CD8-positive, alpha-beta memory T cell (primary cell): ENCODE data around the gene OTOP3. TPM values are rescaled to one million over a fixed set of nuclear protein-coding genes. Genes with fewer than 3 reads are reported as not detected.

ENCODE experiments used
- CTCF ChIA-PET: fragments of 350-600 bp; sonication (Branson Sonifier 250); formaldehyde crosslinking; loops from one replicate; lab custom pipeline; 2021; ENCODE audit warnings: antibody characterized with exemption; lab: Charles Lee
- POLR2A ChIA-PET: fragments of 350-600 bp; sonication (Branson Sonifier 250); formaldehyde crosslinking; loops from one replicate; lab custom pipeline; 2021; ENCODE audit warnings: antibody characterized with exemption; lab: Charles Lee
- DNase-seq, 5 donors: peaks; one replicate each; pipeline versions ENCODE4 v3.0.0 to v3.0.0-alpha.2; 2020 to 2022; ENCODE audit warnings: mixed read lengths in 1 of 5
- H3K27ac ChIP-seq: one replicate; pipeline ENCODE4 v1.7.0; 2013; ENCODE audit warnings: low read depth, mild to moderate bottlenecking, low read length, moderate library complexity
- H3K27me3 ChIP-seq: 2 replicates; pipeline ENCODE4 v1.7.0; 2013; ENCODE audit warnings: low read length, mild to moderate bottlenecking; ENCODE audit not compliant: insufficient read depth, poor library complexity, severe bottlenecking
- H3K36me3 ChIP-seq: 2 replicates; pipeline ENCODE4 v1.7.0; 2013; ENCODE audit warnings: mild to moderate bottlenecking, low read length, moderate library complexity; ENCODE audit not compliant: insufficient read depth
- H3K4me1 ChIP-seq: 2 replicates; pipeline ENCODE4 v1.7.0; 2013; ENCODE audit warnings: mild to moderate bottlenecking, low read length, moderate library complexity; ENCODE audit not compliant: insufficient read depth
- H3K4me3 ChIP-seq: 2 replicates; pipeline ENCODE4 v1.7.0; 2013; ENCODE audit warnings: mild to moderate bottlenecking, low read length
- H3K9me3 ChIP-seq: 2 replicates; pipeline ENCODE4 v1.7.0; 2013; ENCODE audit warnings: mild to moderate bottlenecking, low read length
- H3K27ac Mint-ChIP-seq, 8 donors: one replicate each; pipeline ENCODE4 v1.8.0; 2020 to 2021; ENCODE audit warnings: mixed read lengths in 8 of 8, mild to moderate bottlenecking in 6 of 8, inconsistent platforms in 3 of 8, moderate library complexity in 3 of 8
- H3K27me3 Mint-ChIP-seq, 2 donors: one replicate each; pipeline ENCODE4 v1.8.0; 2020 to 2021; ENCODE audit warnings: mixed read lengths in 2 of 2, mild to moderate bottlenecking in 1 of 2, moderate library complexity in 1 of 2
- H3K36me3 Mint-ChIP-seq, 3 donors: one replicate each; pipeline ENCODE4 v1.8.0; 2020 to 2021; ENCODE audit warnings: mixed read lengths in 3 of 3, inconsistent platforms in 1 of 3, mild to moderate bottlenecking in 1 of 3
- H3K4me1 Mint-ChIP-seq, 3 donors: one replicate each; pipeline ENCODE4 v1.8.0; 2020 to 2021; ENCODE audit warnings: mixed read lengths in 3 of 3, inconsistent platforms in 1 of 3, mild to moderate bottlenecking in 1 of 3
- H3K4me3 Mint-ChIP-seq, 7 donors: one replicate each; pipeline ENCODE4 v1.8.0; 2020 to 2021; ENCODE audit warnings: mixed read lengths in 7 of 7, mild to moderate bottlenecking in 6 of 7, moderate library complexity in 4 of 7, inconsistent platforms in 2 of 7
- H3K9me3 Mint-ChIP-seq, 5 donors: one replicate each; pipeline ENCODE4 v1.8.0; 2020 to 2022; ENCODE audit warnings: mixed read lengths in 5 of 5, mild to moderate bottlenecking in 3 of 5, moderate library complexity in 2 of 5, inconsistent platforms in 1 of 5
- polyA plus RNA-seq: library from polyadenylated mRNA; unstranded; fragments of 300-500 nt; fragmentation: Illumina TruSeq; gene quantifications from one replicate; pipeline ENCODE4 v1.2.3, GENCODE V29; 2021
- total RNA-seq, 2 experiments: library from RNA; stranded (reverse); gene quantifications; one replicate each; pipeline ENCODE4 v1.2.3, GENCODE V29; 2021

The OTOP3 gene
- total and polyA plus RNA-seq, 3 experiments from 2014 or later: not detected

DNA sequence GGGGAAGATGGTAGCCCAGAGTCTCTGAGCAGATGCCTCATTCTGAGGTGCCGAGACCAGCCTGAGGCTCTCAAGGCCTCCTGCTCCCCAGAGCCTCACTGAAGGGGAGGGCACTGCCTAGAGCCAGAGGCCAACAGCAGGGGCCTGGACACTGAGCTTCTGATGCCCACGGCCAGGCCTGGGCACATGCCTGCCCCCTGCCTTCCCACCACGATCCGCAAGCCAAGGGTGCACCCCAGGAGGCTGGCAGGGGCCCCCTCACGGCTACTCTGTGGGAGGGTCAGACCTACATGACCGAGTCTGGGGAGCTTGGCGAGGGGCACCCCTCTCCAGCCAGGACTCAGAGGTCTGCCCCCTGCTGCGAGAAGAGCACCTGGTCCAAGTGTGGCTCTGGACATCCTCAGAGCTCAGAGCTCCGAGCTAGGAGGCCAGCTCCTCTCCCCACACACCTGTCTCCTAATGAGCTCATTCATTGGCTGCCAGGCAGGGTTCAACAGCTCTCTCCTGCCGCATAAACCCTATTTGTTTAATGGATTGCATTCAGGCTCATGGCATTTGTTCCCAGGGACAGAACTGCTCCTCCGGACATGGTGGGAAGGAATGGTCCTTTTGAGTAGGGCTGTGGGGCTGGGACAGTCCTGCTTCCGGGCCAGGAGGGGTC lies 13.9 kb downstream of the OTOP3 start:
- Mint-ChIP-seq H3K9me3 (no peaks in the 10 kb centered on the region), H3K4me1 (no peaks in the 10 kb centered on the region), H3K4me3 (no peak overlapping the region), H3K27ac (no peak overlapping the region), H3K27me3 (peaks cover 10 to 12% of the 10 kb centered on the region in 2 donors), H3K36me3 (no peaks in the 10 kb centered on the region)
- Histone ChIP-seq H3K9me3 (no peaks in the 10 kb centered on the region), H3K27ac (no peak overlapping the region), H3K36me3 (no peaks in the 10 kb centered on the region), H3K4me1 (no peaks in the 10 kb centered on the region), H3K27me3 (no peaks in the 10 kb centered on the region), H3K4me3 (no peak overlapping the region)
- CTCF ChIA-PET: no interaction called here
- no peak for DNase-seq
- POLR2A ChIA-PET: no interaction called here

DNA sequence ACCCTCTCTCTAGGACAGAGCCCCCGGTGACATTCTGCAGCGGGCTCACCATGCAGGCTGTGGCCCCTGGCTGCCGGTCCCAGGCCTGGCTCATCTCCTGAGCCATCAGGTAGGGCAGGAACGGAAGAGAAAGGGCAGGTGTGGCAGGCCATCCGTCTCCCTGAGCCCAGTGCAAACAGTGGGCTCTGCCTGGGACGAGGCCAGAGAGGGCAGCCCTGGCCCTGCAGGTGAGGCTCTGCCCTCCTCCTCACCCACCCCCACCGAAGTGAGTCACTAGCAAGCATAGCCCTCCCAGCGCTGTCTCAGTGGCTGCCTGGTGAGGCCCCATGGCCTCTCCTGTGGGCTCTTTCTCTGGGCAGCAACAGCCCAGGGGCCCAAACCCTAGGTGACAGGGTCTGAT lies 14.5 kb downstream of the OTOP3 start:
- H3K36me3 Mint-ChIP-seq: no peaks in the 10 kb centered on the region
- no peak overlapping the region for H3K4me3 Mint-ChIP-seq
- no peak for DNase-seq
- ChIA-PET CTCF (interaction anchor here (1.9 kb wide), 1 partner anchor 11 kb away, joined by 5 read pairs; no protein-coding TSS in a partner anchor), POLR2A (no interaction called here)
- H3K9me3 Mint-ChIP-seq: no peaks in the 10 kb centered on the region
- Histone ChIP-seq H3K4me1 (no peaks in the 10 kb centered on the region), H3K27ac (no peak overlapping the region), H3K9me3 (no peaks in the 10 kb centered on the region), H3K27me3 (no peaks in the 10 kb centered on the region), H3K36me3 (no peaks in the 10 kb centered on the region), H3K4me3 (no peak overlapping the region)
- H3K4me1 Mint-ChIP-seq: no peaks in the 10 kb centered on the region
- H3K27ac Mint-ChIP-seq: no peak overlapping the region
- peaks cover 10% of the 10 kb centered on the region in 2 donors for H3K27me3 Mint-ChIP-seq

DNA sequence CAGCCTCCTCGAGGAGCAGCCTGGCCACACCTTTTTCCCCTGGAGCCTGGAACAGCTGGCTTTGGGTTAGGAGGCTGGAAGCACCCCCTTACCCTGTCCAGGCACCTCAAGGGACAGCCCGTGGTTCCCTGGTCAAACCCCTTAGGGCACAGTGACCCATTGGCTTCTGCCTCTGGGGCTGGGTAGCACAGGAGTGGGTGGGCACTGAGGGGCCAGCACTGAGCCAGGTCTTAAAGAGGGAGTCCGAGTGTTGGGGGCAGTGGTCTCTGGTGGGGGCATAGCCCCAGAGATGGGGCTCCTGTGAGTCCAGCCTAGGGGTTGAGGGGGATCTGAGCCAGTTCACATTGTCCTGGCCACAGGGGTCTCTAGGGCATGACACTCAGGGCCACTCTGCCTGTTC lies 15.4 kb downstream of the OTOP3 start:
- no peak for DNase-seq
- no peaks in the 10 kb centered on the region for H3K9me3 Mint-ChIP-seq
- no peak overlapping the region for H3K27ac ChIP-seq
- H3K4me3 Mint-ChIP-seq: no peak overlapping the region
- no peak overlapping the region for H3K27ac Mint-ChIP-seq
- no peaks in the 10 kb centered on the region for H3K36me3 ChIP-seq
- ChIA-PET CTCF (interaction anchor here (1.9 kb wide), 1 partner anchor 10 kb away, joined by 5 read pairs; no protein-coding TSS in a partner anchor), POLR2A (no interaction called here)
- H3K27me3 Mint-ChIP-seq: peaks cover 5 to 10% of the 10 kb centered on the region in 2 donors
- H3K27me3 ChIP-seq: no peaks in the 10 kb centered on the region
- no peaks in the 10 kb centered on the region for H3K9me3 ChIP-seq
- no peaks in the 10 kb centered on the region for H3K36me3 Mint-ChIP-seq
- no peaks in the 10 kb centered on the region for H3K4me1 Mint-ChIP-seq
- H3K4me3 ChIP-seq: no peak overlapping the region
- no peaks in the 10 kb centered on the region for H3K4me1 ChIP-seq

DNA sequence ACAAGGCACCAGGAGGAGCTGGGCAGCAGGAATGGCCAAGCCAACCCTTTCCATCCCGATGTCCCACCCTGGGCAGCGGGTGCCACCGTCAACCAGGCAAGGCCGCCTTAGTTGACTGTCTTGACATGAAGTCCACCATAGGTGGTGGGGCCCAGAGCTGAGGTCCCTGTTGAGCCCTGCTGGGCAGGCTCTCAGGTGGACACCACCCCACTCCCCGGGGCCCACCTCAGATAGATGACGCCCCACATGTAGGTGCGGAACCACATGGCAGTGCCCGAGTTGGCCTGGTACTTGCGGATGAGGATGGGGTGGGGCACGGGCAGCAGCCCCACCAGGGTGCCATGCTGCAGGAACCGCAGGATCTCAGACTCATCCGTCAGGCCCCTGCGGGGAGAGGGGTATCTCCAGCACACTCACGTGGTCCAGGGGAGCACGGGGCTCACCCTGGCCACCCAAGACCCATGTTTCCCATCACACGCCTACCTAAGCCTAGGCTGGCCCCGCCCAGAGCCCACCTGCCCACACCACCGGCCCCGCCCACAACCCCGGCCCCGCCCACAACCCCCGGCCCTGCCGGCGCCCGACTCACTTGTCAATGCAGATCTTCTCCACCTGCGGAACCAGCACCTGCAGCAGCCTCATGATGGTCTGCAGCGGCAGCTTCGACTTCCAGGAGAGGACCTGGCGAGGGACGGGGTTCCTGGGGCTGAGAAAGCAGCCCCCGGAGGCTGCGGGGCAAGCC lies 16.2 kb downstream of the OTOP3 start:
- Histone ChIP-seq H3K27ac (no peak overlapping the region), H3K4me1 (no peaks in the 10 kb centered on the region), H3K4me3 (no peak overlapping the region), H3K27me3 (no peaks in the 10 kb centered on the region), H3K36me3 (no peaks in the 10 kb centered on the region), H3K9me3 (no peaks in the 10 kb centered on the region)
- no peak for DNase-seq
- peaks cover 5 to 6% of the 10 kb centered on the region in 2 donors for H3K27me3 Mint-ChIP-seq
- H3K9me3 Mint-ChIP-seq: no peaks in the 10 kb centered on the region
- H3K27ac Mint-ChIP-seq: no peak overlapping the region
- H3K4me3 Mint-ChIP-seq: no peak overlapping the region
- POLR2A ChIA-PET: no interaction called here
- H3K36me3 Mint-ChIP-seq: no peaks in the 10 kb centered on the region
- no peaks in the 10 kb centered on the region for H3K4me1 Mint-ChIP-seq
- CTCF ChIA-PET: interaction anchor here (1.1 to 1.9 kb wide), 2 partner anchors 9 to 10 kb away, joined by 5 read pairs; no protein-coding TSS in a partner anchor

DNA sequence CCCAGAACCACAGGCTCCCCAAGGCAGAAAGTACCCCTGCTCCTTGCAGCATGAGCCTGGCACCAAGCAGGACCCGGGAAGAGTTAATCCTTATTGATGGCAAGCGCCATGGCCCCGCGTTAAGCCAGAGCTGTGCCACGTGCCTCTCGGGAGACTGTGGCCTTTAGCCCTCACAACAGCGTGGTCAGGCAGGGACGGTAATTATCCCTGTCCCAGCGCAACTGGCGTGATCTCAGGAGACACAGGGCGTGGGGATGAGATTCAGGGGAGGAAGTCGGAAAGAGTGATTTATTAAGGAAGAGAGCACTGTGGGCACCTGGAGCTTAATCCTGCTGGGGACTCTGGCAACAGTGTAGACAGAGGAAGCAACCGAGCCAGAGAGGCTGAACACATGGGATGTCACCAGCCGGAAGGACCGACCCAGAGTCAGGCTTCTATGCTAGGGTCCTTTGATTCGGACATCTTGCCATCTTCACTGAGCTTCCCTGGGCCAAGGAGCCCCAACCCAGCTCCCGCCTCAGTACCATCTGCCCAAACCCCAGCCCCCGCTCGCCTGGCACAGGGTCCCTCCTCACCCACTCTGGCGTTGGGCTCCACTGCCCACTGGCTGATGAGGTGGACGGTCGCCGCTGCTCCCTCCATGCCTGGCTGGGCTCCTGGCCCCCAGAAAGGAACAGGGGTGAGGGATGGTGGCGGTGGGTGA lies 16.9 kb downstream of the OTOP3 start:
- CTCF ChIA-PET: interaction anchor here (0.8 to 1.1 kb wide), 2 partner anchors 9 to 15 kb away, joined by 3 to 5 read pairs; no protein-coding TSS in a partner anchor

DNA sequence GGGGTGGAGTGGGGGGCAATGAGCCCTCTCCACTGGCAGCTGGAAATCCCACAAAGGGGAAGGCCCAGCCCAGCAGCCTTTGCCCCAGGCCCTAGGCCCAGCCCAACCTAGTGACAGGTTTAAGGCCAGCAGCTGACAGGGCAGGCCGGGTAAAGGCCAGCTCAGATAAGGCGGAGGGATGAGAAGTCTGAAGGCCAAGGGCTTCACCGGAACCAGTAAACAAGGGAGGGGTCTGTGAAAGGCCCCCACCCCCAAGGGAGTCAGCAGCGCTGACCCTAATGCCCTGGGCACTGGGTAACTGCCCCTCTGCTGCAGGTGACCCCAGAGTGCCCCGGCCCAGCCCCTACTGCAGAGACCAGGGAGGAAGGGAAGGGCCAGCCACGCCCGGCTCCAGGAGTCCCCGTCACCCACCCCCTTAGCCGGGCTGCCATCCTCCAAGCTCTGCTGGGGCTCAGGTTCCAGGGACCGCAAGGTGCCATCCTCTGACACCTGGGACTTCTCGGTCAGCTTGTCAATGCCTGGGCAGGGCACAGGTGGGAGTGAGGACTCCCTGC lies 17.5 kb downstream of the OTOP3 start:
- Mint-ChIP-seq H3K4me3 (no peak overlapping the region), H3K27me3 (peaks cover 3 to 5% of the 10 kb centered on the region in 2 donors), H3K27ac (peak overlapping the region in 1 of 8 donors; percentile 19), H3K4me1 (peaks cover 0 to 3% (median 2%) of the 10 kb centered on the region in 3 donors), H3K36me3 (no peaks in the 10 kb centered on the region), H3K9me3 (no peaks in the 10 kb centered on the region)
- no peak for DNase-seq
- Histone ChIP-seq H3K36me3 (no peaks in the 10 kb centered on the region), H3K27me3 (no peaks in the 10 kb centered on the region), H3K4me1 (no peaks in the 10 kb centered on the region), H3K4me3 (no peak overlapping the region), H3K9me3 (no peaks in the 10 kb centered on the region), H3K27ac (no peak overlapping the region)
- CTCF ChIA-PET: interaction anchor here (0.8 to 1.1 kb wide), 2 partner anchors 8 to 14 kb away, joined by 3 to 5 read pairs; no protein-coding TSS in a partner anchor
- POLR2A ChIA-PET: interaction anchor here (0.6 kb wide), 1 partner anchor 8 kb away, joined by 3 read pairs; no protein-coding TSS in a partner anchor

More for the DNA sequence above, 16.9 kb downstream of the OTOP3 start:
- H3K9me3 ChIP-seq: no peaks in the 10 kb centered on the region
- H3K27ac ChIP-seq: no peak overlapping the region
- no peaks in the 10 kb centered on the region for H3K27me3 ChIP-seq
- peak overlapping the region in 1 of 8 donors; percentile 19 for H3K27ac Mint-ChIP-seq
- no peaks in the 10 kb centered on the region for H3K36me3 ChIP-seq
- DNase-seq: no peak
- H3K4me1 ChIP-seq: no peaks in the 10 kb centered on the region
- peaks cover 4 to 5% of the 10 kb centered on the region in 2 donors for H3K27me3 Mint-ChIP-seq
- H3K4me3 ChIP-seq: no peak overlapping the region
- POLR2A ChIA-PET: interaction anchor here (0.6 kb wide), 1 partner anchor 8 kb away, joined by 3 read pairs; no protein-coding TSS in a partner anchor
- H3K4me3 Mint-ChIP-seq: no peak overlapping the region
- no peaks in the 10 kb centered on the region for H3K4me1 Mint-ChIP-seq
- H3K36me3 Mint-ChIP-seq: no peaks in the 10 kb centered on the region
- H3K9me3 Mint-ChIP-seq: no peaks in the 10 kb centered on the region

DNA sequence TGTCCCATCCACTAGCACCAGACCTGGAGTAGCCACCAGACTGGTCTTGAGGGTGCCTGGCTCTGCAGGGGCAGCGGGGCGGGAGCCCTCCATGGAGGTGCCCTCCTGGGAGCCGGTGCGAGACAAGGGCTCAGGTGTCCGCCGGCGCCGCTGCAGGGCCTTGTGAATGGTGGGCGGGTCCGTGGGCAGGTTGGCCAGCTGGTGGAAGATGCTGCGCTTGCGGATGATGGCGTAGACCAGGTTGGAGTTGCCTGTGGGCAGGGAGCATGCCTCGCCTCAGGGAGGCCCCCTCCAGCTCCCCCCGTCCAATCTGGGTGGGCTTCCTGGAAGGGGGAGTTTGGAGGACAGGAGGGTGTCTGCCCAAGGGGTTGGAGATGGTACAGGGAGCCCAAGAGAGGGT lies 18.4 kb downstream of the OTOP3 start:
- DNase-seq: no peak
- H3K36me3 Mint-ChIP-seq: no peaks in the 10 kb centered on the region
- CTCF ChIA-PET: no interaction called here
- H3K9me3 Mint-ChIP-seq: no peaks in the 10 kb centered on the region
- peaks cover 3% of the 10 kb centered on the region in 2 donors for H3K27me3 Mint-ChIP-seq
- Histone ChIP-seq H3K4me1 (no peaks in the 10 kb centered on the region), H3K36me3 (no peaks in the 10 kb centered on the region), H3K9me3 (no peaks in the 10 kb centered on the region), H3K27me3 (no peaks in the 10 kb centered on the region), H3K4me3 (no peak overlapping the region), H3K27ac (no peak overlapping the region)
- peaks cover 0 to 3% (median 2%) of the 10 kb centered on the region in 3 donors for H3K4me1 Mint-ChIP-seq
- no peak overlapping the region for H3K4me3 Mint-ChIP-seq
- no peak overlapping the region for H3K27ac Mint-ChIP-seq
- POLR2A ChIA-PET: no interaction called here
